ENCODE measurements around the gene FAM117B.

- TF ChIP-seq, protein P1, sequence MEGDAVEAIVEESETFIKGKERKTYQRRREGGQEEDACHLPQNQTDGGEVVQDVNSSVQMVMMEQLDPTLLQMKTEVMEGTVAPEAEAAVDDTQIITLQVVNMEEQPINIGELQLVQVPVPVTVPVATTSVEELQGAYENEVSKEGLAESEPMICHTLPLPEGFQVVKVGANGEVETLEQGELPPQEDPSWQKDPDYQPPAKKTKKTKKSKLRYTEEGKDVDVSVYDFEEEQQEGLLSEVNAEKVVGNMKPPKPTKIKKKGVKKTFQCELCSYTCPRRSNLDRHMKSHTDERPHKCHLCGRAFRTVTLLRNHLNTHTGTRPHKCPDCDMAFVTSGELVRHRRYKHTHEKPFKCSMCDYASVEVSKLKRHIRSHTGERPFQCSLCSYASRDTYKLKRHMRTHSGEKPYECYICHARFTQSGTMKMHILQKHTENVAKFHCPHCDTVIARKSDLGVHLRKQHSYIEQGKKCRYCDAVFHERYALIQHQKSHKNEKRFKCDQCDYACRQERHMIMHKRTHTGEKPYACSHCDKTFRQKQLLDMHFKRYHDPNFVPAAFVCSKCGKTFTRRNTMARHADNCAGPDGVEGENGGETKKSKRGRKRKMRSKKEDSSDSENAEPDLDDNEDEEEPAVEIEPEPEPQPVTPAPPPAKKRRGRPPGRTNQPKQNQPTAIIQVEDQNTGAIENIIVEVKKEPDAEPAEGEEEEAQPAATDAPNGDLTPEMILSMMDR (optimal IDR thresholded peaks at IDR 0.05 in 1 of 3, IDR thresholded peaks at IDR 0.05 in 1 of 3, conservative IDR thresholded peaks at IDR 0.05 in 1 of 3; ENCODE audit: extremely low read depth in 1 of 3, insufficient read depth in 2 of 3, low read length in 3 of 3), result no peak
- no peak for TF ChIP-seq EZH2 (IDR thresholded peaks at IDR 0.05; ENCODE audit: low read length)
Observed at GRCh38 chr2:202638721-202639120, 4.0 kb downstream of the FAM117B start.
